NCI-H510A (cell line): ENCODE results near the gene LRSAM1.

ENCODE experiments used
- DNase-seq: peaks from one replicate; lab custom pipeline; 2025; lab: John Stamatoyannopoulos, UW

The LRSAM1 gene

DNA sequence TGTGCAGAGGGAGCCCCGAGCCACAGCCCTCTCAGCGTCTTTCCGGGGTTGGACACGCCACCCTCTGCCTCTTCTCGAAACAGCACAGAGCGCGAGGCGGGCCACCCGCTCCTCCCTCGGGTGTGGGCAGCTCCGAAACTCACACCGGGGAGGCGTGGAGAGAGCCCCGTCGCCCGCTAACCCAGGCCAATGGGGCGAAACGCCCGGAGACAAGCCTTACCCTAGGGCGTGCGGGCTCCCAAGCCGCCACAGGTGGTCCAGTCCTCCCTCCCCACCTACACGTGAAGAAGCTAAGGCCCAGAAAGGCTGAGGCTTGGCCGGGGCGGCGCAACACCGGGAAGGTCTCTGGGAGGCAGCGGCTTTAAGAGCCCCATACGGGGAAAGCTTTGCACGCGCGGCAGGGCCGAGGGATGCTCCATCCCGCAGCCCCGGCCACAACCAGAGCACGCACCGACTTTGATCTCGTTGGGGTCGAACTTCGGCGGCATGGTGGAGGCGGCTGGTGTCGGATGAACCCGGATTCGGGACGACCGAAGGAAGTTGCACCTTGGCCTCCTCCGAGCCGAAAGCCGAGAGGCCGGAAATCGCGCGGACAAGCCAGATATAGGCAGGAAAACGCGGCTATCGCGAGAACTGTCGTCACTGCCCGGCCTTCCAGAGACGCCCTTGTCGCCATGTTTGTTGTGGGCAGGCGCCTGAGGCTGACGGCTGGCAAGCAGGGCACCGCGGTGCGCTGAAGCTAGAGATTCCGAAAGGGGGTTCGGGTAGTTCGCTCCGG lies at the start of gene LRSAM1, which contains the start of gene RPL12:
LRSAM1 (plus strand) TSS at position 681 of the 778 bp plus-strand sequence. CDS start 3,018 bp downstream, outside the sequence.
RPL12 (minus strand) TSS at position 577 of the 778 bp plus-strand sequence; CDS start at position 488, 89 bp downstream.
- peak; percentile 82 for DNase-seq

DNA sequence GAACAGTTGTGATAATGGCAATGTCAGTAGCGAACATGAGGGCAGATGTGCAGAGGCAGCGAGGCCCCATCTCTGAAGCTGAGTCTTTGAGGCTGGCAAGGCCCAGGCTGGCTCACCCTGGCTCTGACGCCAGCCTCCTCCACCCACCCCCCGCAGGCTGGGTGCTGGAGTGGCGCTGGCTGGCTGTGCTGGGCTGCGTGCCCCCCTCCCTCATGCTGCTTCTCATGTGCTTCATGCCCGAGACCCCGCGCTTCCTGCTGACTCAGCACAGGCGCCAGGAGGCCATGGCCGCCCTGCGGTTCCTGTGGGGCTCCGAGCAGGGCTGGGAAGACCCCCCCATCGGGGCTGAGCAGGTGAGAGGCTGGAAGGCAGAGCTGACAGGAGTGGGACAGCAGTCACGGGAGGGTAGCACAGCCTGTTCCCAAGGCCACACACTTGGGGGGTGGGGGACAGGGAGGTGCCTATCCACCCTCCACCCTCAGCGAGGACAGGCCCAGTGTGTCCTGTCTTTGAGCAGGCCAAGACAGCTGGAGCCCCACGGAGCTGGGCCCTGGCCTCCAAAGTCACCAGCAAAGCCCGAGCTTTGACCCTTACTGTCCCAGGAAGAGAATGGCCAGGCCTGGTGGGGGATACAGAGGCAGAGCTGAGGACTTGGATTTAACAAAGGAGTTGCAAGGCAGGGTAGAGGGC lies 48.8 kb upstream of the LRSAM1 start:
- no peak for DNase-seq

DNA sequence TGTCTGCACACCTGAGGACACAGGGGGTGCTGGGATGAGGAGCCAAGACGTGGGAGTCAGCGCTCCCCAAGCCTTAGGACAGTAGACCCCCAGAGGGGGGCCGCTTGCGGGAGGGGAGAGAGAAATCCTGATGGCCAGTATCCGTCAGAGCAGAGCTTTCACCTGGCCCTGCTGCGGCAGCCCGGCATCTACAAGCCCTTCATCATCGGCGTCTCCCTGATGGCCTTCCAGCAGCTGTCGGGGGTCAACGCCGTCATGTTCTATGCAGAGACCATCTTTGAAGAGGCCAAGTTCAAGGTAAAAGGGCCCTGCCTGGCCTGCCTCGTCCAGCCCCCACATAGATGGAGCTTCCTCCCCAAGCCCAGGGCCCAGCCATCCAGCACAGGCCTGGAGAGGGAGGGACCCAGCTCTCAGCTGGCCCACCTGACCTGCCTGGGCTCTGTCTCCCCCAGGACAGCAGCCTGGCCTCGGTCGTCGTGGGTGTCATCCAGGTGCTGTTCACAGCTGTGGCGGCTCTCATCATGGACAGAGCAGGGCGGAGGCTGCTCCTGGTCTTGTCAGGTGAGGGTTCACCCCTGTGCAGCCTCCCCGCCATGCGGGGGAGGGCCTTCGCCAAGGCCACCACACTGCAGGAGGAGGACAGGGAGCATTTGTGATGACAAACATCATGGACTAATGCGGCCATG lies 47.7 kb upstream of the LRSAM1 start:
- no peak for DNase-seq

DNA sequence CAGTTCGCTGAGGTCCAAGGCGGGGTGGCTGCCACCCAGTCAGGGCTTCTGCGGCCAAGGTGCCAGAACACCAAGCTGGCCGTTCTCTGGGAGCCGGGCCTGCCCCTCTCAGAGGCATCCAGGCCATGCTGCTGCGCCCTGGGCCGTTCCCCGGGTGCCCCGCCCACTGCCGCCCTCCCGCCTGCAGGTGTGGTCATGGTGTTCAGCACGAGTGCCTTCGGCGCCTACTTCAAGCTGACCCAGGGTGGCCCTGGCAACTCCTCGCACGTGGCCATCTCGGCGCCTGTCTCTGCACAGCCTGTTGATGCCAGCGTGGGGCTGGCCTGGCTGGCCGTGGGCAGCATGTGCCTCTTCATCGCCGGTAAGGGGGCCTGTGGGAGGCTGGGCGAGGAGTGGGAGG lies 46.7 kb upstream of the LRSAM1 start:
- DNase-seq, result no peak

GRCh38 chr9:127405344-127406125 lies 45.8 kb upstream of the LRSAM1 start:
- DNase-seq, result no peak

GRCh38 chr9:127406799-127407491 lies 44.4 kb upstream of the LRSAM1 start:
- DNase-seq, result no peak

DNA sequence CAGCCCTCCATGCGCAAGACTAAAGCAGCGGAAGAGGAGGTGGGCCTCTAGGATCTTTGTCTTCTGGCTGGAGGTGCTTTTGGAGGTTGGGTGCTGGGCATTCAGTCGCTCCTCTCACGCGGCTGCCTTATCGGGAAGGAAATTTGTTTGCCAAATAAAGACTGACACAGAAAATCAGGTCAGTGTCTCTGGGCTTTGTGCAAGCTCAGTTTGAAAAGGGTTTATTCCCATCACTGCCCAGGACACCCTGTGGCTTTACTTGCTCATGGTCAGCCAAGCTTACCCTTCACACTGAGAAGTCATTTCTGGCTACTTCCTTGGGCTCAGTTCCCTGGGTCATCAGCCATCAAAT lies 43.8 kb upstream of the LRSAM1 start:
- no peak for DNase-seq

GRCh38 chr9:127411122-127411521 lies 40.2 kb upstream of the LRSAM1 start:
- no peak for DNase-seq

DNA sequence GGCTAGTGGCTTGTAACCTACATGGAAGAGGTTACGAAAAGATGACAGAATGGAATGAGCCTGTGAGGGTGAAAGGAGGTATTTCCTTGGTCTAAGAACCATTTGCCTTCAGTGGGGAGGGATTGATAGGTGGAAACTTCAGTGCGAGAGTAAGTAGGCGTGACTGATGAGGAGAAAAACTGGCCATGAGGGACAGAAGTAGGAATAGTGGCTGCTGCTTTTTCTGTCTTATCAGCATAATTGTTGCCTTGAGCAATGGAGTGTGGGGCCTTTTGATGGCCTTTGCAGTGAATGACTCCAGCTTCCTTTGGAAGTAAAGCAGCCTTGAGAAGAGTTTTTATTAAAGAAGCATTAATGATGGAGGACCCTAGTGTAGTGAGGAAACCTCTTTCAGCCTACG lies 36.2 kb upstream of the LRSAM1 start:
- no peak for DNase-seq

DNA sequence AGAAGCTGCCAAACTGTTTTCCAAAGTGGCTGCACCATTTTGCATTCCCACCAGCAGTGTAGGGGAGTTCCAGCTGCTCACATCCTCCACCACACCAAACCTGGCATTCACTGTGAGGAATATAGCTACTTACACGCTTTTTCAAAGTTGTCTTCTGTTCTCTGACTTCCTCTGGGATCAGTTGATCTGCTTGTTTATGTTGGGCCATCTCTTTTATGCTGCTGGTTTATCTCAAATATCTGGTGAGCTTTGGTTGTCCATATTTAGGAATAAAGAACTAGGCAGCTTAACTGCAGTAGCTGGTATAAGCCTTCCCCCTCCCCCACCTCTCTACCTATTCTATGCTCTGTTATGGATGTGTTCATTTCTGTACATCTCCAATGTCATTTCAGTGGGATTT lies 35.7 kb upstream of the LRSAM1 start:
- no peak for DNase-seq

DNA sequence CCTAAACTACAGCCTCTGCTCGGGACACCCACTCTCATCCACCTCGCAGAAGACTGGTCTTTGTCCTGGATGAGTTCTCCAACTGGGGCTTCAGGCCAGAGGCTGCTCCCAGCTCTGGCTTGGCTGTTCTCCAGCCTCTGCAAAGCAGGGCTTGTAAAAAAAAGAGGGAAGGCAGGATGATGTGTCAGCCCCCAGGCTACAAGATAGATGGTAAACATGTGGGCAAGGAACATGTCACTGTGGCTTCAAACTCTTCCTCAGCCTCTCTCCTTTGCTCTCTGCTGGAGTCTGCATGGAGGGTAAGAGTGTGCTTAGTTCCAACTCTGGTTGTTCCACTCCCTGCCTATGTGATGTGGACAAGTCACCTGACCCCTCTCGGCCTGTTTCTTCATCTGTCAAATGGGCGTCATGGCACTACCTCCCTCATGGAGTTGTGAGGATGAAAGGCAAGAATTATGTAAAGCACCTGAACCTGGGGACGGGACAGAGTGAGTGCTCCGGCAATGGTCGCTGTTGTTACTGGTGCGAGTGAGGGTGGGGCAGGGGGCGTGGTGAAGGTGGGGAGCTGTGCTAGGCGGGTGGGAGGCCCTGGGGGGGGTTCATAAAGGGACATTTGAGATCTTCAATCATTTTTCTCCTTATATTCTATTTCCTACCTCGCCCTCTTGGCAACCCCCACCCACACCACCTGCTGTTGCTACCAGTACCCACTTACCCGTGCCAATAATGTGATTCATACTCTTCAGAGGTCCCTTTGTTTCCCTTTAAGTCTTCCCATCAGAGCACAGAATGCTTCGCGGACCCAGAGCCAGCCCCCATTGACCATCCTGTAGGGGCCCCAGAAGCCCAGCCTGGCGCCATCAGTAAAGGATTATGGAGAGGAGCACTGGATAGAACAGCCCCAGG lies 33.9 kb upstream of the LRSAM1 start:
- DNase-seq, result no peak

- DNase-seq, result no peak
Measured at GRCh38 chr9:127418037-127418471, 33.3 kb upstream of the LRSAM1 start.

DNA sequence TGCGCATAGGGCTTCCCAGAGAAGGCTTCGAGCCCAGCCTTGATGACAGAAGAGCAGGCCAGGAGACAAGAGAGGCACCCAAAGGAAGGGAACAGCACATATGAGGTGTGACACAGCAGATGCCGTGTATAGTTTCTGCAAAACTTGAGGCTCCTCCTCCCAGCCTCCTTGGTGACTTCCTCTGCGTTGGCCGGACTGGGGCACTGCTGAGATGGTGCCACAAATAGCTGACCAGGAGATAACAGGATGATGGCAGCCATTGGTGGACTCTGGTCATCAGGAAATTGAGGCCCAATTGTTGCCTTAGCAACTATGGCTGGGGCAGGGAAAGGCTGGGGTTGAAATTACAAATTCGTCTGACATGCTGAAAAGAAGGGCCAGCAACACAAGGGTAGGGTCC lies 32.0 kb upstream of the LRSAM1 start:
- DNase-seq, result no peak

DNA sequence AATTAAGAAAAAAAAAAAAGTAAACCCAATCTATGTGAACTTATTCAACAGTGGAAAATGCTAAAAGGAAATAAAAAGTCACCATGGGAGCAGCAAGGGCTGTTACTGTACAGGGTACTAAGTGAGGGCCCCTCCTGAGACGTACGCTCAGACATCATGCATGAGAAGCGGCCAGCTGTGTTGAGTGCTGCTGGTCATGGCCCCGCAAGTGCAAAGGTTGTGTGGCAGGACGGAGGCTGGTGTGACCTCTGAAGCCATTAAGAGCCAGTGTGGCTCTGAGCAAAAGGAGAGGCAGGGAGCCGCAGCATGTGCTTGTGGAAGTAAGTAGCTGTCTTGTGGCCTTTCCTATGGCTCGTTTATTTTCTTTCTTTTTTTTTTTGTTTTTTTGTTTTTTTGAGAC lies 30.3 kb upstream of the LRSAM1 start:
- DNase-seq, result no peak

DNA sequence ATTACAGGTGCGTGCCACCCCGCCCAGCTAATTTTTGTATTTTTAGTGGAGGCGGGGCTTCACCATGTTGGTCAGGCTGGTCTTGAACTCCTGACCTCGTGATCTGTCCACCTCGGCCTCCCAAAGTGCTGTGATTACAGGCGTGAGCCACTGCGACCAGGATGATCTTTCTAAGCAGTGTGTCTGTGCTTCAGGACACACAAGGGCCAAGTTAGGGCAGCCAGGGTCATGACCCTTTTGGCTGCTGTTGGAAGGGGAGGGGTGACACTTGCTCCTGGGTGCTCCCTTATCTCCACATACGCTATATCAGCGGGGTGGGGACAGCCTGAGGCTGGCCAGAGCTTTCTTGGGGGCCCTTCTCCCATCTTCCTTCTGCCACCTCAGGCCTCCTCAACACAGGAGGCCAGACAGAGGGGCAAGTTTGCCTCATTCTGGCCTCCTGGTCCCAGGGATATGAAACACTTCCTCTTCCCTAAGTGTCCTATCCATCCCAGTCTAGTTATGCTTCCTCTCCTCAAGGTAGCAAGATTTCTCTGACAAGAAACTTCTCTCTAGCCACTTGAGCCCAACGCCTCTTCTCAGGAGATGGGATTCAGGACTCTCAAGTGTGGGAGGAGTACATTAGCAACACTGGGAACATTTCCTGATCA lies 29.1 kb upstream of the LRSAM1 start:
- DNase-seq, result no peak

- no peak for DNase-seq
Measured at GRCh38 chr9:127422787-127423186, 28.5 kb upstream of the LRSAM1 start.

GRCh38 chr9:127423476-127423933 lies 27.8 kb upstream of the LRSAM1 start:
- DNase-seq, result no peak

DNA sequence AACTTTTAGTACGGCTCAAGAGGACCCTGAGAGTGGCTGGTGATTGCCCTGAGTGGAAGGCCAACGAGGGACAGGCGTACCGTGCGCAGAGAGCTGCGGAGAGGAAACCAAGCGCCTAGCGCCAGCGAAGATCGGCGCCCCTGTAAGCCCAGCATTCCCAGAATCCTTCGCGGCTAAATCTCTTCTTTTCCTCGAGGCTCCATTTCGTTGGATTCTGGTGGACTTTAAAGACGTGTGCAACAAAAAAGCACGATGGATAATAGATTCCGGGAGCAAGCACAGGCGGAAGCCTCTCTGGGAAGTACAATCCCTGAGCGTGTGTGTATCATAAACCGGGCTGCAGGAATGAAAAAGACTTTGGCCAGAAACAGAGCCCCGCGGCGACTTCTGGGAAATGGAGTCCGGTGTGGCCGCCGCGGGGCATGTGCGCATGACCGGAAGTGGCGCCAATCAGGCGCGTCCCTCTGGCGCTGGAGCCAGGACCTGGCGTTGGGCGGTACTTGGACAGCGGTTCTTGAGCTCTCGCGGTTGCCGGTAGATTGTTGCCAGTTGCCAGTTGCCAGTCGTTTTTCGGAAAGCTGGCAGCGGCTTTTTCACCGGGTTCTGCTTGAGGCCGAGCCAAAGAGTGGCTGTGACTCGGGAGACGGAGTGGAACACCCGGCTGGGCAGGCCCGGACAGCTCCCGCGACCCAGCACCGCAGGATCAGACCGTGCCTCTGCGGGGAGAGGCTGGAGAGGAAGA lies 27.2 kb upstream of the LRSAM1 start, which contains the start of gene ZNF79:
ZNF79 (plus strand) TSS at position 449 of the 742 bp plus-strand sequence. CDS start 406 bp downstream, outside the sequence.
- DNase-seq, result peak; percentile 89

GRCh38 chr9:127424676-127424999 lies 26.7 kb upstream of the LRSAM1 start:
- DNase-seq, result no peak
